ENCODE measurements around the gene PAPSS1.
"Not testable (repeated sequence)": the region's sequence is repeated elsewhere in the genome, so short reads cannot be mapped to it uniquely, and the experiment has no call there.

Gene PAPSS1

DNA sequence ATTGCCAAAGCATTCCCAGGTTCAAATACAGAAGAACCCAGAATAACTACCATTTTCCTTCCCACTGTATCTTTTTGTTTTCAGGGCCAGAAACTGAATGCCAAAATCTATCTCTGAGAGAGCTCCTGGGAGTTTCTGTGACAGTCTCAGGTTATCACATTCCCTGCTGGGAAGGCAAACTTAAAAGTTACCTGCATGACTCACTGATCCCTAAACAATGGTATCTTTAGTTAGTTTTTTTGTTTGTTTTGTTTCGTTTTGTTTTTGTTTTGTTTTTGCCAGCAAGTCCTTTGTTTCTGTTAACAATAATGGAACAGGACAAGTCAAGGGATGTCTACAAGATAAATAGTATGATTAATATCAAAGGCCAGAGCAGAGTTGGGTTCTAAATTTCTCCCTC lies 34.3 kb downstream of the PAPSS1 start:
- no peak for DNase-seq

DNA sequence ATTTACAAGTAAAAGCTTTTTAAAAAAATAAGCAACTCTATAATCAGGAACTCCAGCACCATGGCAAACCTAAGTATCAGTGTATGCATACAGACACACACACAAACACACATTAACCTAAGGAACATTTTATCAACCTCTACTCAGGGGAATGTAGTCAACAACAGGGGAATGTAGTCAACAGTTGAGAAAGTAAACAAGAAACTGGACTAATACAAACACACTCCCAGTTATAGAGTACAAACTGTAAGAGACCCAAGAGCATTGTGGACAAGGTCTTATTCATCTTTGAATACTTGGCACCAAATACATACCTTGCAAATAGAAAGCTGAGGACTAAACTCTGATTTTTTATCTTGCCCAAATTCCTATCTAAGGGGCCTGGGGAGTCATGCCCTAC lies 36.2 kb downstream of the PAPSS1 start:
- no peak for DNase-seq

DNA sequence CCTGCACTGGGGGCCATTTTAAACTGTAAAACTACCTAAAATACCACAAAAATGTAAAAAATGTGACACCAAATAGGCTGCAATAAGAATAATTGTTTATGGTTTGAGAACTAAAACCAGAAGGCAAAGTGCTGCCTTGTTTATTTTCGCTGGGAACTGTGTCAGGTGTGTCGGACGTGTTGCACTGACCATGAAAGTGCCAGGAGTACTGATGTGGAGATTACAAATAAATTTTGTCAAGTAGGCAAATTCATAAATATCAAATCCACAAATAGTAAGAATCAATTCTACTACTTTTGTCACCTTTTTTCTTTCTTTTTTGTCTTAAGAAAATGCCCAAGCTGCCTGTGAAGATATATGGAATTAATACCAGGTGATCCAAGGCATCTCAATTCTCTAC lies 37.7 kb downstream of the PAPSS1 start:
- no peak for DNase-seq

DNA sequence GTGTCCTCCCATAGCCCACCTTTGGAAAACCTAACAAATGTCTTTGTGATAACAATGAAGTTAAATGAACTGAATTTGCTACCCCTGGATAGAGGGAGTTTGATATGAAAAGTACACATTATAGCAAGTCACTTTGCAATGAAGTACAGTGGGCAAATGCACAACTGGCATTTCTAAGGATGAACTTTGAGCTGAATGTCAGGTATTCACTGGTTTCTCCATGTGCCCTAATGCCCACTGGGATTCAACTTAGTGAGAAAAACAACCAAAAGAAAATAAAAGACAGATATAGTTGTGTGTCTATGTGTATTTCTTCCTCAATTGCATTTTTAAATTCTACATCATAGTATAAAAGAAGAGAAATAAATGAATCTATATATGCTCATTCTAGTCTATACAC lies 51.0 kb downstream of the PAPSS1 start:
- no peak for DNase-seq

DNA sequence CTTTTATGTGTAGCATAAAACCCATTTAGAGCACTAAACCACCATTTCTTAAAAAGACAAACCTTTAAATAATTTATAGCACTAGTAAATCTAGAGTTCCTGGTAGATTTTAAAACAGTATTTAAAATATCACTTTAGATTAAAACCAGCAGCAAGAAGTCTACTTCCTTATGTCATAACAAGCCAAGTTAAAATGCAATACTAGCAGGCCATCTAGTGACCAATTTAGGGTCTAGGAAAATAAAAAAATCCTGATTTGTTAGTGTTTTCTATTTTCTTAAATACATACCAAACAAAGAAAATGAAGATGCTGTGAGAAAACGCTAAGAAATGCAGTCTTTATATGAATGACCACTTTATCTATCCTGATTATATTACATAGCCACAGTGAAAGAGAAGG lies 53.9 kb downstream of the PAPSS1 start:
- no peak for DNase-seq

DNA sequence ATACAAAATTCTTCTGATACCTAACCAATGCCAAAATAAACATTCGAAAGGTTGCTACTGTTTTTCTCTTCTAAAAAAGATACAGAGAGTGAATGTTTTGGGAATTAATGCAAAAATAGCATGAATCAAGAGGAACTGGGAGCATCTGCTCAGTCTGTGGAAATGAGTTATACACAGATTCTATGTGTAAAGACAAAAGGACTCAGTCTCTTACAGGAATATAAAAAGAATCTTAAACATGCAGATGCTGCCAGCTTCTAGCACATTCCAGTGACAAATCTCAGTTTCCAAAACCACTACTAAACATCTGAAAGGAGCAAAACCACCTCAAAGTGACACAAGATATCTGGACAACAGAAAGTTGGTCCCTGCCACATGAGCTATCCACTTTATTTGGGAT lies 55.0 kb downstream of the PAPSS1 start:
- no peak for DNase-seq

DNA sequence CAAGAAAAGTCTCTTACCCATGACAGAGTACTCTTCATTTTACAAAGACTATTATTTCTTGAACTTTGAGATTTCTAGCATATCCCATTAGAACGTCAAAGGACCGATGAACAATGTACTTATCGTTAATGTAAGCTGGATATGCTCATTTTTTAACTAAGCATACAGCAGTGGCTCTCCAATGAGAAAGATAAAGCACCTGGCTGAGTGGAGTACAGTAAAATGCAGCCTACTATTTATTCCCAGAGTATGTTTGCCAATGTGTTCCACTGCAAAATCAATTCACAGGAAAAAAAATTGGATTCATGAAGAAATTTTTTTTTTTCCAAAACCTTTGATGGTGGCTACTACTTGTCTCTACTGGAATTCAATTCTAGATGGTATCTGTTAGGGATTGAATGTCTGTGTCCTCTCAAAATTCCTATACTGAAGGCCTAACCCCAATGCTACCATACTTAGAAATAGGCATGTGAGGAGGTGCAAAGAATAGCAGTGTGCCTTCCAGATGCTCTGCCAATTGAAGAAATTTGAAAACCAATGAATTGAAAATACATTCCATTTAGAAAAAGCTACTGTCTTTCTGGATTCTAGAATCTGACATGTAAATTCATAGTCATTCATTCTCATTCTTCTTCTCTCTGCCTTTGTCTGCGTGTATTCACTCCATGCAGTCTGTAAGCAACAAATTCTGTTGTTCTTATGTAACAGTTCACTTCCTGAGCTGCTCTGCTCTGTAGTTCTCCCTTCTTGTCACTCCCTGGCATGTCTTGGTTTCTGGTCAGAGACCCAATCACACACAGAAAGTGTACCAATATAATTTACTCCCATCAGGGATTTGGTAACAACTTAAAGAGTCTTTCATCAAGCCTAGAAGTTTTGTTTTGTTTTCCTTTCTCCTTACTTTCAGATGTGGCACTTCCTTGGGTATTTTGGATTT lies 61.4 kb downstream of the PAPSS1 start:
- DNase-seq = no peak

DNA sequence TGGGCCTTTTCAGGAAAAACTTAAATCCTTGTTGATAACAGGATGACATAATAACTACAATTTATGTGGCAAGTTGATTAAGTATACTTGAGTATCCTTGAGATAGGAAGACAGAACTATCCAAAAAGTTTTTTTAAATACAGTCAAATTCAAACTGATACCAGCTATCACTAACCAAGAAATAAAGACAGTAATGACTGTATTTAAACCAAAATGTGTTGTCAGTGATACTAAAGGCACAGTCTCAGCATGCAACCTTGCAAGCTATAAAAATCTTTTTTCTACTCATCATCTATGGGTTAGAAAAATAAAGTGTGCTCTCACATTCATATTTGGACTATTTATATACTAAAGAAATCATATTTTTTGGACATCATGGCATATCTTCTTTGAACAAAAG lies 64.7 kb downstream of the PAPSS1 start:
- DNase-seq = no peak

DNA sequence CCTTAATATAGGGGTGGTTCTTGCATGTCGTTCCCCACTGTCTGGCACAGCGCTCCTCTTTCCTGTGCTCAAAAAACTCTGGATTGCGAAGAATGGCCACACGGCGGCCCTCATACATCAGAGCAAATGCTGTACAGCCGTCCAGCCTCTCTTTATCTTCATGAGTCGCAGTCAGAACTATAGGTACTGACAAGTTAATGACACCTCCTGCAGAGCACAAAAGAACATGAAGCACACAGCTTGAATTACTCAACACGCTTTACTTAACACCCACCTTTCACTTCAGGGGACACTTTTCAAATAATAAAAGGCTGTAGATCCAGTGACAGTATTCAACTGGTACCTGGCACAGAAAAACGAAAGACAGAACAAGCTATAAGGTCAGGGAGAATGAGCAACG lies 65.3 kb downstream of the PAPSS1 start:
- DNase-seq = no peak

DNA sequence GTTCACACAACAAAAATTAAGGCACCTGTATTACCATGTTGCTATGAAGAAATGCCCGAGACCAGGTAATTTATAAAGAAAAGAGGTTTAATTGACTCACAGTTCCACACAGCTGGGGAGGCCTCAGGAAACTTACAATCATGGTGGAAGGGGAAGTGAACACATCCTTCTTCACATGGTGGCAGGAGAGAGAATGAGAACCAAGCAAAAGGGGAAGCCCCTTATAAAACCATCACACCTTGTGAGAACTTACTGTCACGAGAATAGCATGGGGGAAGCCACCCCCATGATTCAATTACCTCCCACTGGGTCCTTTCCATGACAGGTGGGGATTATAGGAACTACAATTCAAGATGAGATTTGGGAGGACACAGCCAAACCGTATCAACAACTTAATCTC lies 68.6 kb downstream of the PAPSS1 start:
- DNase-seq = not testable (repeated sequence)

DNA sequence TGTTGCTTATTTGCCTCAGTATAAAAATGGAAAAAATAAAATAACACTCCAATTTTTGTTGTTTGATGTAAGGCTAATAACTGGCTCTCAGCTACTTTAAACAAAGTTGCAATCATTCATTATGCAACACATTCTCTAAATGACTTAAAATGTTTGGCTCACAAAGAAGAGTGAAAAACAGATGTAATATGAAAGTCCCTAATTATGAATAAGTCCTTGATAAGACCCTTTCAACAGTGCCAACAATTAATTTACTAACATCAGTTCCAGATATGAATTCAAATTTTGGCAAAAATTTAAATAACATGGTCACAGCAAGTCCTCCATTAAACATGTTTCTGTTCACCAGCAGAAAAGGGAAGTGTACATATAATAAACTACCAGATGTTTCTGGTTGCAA lies 69.8 kb downstream of the PAPSS1 start:
- DNase-seq = no peak

DNA sequence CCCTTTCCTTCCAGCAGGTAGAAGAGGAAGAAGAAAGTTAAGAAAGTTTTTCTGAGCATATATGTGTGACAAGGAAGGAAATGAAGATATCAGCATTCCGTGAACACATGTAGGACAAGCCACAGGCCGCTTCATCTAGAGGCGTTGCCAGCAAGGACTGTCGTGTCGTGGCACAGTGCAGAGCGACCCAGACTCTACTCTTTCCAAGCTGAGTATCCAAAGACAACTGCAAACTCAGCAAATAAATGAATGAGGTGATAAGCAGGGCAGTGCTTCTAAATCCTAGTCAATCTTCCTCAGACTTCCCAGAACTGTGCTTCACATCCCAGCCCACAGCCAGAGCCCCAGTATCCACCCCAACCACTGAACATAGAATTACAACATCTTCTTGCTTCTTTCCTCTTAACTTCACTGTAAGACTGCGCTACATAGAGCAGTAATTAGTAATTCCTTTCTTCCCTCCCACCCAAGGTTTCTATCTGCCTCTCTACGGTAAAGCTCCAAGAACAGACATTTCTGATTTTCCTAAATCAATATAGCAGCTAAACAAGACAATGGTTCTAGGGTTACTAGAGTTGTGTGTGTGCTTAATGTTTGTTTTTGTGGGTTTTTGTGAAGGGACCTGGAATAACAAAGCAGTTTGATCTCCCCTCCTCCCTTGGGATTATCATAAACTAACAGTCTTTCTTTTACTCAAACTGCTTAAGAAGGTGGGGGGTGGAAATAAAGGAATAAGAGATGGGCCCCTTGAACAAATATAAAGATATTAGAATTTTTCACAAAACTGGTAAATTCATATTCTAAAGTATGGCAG lies 71.6 kb downstream of the PAPSS1 start:
- DNase-seq = no peak

DNA sequence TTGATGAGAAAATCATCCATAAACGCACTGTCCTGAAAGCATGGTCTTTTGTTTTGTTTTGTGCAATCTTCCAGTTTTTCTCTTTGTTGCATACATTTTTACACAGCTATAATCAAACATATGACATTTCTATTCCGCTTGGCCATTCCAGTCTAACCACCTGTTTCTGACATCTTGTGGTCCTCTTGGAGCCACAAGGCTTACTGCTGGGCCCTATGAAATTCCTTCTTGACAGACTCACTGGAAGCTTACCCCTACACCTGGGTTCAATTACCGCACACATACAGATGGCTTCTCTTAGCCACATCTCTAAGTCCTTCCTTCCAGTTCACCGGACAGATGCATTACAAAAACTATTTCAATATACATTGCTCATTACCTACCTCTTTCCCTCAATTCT lies 72.4 kb downstream of the PAPSS1 start:
- no peak for DNase-seq

DNA sequence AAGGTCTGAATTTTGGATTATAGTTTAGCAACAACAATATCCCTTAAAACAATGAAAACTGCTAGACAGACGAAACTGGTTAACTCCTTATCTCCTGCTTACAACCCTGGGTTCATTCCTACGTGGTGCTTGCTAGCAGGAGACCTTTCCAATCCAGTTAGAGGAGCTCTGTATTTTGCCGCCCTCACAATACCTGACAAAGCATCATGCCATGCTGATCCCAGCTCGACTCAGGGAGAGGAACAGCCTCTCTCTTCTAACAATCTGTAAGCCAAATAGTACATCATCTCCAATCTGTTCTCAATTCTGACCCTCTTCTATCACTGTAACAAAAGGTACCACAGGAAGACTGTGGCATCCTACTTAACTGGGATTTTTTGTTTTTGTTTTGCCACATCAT lies 74.4 kb downstream of the PAPSS1 start:
- DNase-seq = no peak

DNA sequence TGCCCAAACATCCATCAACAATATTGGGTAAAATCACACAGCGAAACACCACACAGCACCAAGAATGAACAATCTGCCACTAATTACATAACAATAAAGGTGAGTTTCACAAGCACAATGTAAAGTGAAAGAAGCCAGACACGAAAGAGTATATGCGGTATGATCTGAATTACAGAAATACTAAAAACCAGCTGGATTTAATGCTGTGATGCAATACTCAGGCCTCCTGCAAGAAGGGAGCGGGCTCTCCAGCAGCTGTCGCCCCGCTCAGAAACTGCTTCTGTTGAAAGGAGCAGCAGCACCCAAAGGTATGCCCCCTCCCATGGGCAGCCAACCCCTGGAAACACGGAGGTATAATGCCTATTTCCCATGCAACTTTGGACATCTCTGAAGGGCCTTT lies 77.0 kb downstream of the PAPSS1 start:
- no peak for DNase-seq

DNA sequence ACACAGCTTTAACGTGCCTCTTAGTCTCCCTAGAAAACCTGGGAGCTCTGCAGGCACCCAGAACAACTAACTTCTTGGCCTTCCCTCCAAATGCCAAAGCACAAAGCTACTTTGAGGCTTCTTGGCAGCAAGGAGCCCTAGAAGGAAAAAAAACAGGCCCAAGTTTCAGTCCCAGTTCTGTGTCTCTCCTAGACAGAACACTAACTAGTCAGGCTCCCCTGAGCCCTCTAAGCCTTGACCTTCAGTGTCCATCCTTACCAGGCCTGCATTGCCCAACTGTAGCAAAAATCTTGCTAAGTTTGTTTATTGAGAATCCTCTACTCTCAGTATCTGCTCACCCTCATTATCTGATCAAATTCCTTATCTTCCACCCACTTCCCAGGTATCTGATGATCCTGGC lies 79.2 kb downstream of the PAPSS1 start:
- no peak for DNase-seq

DNA sequence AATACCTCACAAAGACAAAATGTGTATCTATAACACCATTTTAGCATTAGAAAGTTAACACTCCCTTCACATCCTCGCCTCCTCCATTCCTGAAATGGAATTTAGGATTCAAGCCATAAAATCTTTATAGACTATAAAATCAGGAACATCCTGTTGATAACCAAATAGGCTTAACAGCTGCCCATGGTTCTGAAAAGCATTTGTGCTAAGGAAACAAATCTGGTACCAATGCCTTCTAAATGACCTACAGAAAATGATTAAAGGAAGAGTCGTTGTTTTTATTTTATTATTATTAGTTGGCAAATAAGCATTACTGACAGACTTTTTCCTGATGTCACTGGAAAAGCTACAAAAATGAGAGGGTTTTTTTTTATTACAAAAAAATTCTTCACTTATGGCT lies 79.8 kb downstream of the PAPSS1 start:
- DNase-seq = no peak

DNA sequence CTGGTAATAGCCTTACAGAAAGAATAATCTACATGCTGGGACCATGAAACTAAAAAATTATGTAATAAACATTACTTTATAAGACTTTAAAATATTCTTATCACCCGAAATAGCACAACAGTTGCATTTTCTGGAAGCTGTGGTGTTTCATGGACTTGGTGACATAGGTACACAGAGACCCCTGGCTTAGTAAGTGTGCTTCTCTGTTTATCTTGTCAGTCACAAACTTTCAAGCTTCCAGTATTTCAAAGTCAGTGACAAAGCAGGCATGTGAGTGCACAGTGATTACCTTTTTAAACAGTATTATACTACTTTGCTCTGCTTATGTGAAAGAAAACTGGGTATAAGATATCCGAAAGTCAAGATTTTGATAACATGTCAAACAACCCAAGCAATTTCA lies 84.3 kb downstream of the PAPSS1 start:
- no peak for DNase-seq

DNA sequence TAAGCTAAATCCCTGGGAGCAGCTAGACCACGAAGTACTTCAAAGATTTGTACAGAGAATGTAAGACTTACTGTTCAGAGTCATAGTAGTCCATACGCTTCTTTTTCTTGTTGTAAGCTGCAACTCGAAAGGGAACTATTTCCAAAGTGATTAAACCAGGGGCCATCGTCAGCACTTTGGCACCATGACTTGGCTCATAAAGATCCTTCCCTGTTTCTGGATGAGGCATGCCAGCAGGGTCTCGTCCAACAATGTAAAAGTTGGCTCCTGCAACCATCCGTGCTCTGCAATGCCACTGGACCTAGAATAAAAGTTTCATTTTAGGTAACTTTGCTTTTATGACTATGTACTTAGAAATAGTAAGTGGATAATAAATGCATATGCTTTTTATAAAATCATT lies 88.5 kb downstream of the PAPSS1 start:
- no peak for DNase-seq

DNA sequence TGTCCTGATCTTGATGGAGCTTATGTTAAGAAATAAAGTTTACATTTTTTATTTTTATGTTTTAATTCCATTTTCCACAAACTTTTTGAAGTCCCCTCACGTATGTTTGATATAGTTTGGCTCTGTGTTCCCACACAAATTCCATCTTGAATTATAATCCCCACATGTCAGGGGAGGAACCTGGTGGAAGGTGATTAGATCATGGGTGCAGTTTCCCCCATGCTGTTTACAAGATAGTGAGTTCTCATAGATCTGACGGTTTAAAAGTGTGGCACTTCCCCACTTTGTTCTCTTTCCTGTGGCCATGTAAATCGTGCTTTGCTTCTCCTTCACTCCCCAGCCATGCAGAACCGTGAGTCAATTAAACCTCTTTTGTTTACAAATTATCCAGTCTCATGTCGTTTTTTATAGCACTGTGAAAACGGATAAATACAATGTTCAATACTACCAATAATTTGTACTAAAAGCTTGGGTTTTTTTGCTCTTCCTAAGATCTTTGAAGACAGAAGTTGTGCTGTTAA lies 89.8 kb downstream of the PAPSS1 start:
- DNase-seq = no peak

DNA sequence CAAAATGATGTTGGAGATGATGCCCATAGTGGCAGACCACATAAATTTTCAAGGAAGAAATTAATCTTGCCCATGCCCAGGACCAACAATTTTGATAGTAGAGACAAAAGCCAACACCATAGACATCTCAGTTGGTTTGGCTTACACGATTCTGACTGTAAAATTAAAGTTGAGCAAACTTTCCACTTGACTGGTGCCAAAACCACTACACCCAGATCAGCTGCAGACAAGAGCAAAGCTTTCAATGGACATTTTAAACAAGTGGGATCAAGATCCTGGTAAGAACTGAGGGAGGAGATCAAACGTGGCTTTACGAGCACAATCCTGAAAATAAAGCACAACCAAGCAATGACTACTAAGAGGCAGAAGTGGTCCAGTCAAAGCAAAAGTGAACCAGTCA lies 90.7 kb downstream of the PAPSS1 start:
- no peak for DNase-seq

DNA sequence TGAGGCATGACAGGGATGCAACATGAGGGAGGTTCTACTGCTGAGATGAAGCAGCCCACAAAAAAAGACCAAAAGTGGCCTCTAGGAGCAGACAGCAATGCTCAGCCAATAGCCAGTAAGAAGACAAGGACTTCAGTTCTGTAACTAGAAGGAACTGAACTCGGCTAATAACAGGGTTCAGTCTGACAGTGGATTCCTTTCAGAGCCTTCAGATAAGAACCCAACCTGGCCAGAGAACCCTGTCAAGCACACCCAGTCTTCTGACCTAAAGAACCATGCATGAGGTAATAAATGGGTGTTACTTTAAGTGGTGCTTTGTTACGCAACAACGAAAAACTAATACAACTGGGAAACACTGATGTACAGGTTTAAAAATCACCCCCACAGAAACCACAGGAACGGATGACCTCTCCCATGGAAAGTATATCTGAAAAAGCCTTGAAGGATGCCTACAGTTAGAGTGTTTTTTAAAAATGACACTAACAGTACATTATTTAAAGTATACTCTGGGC lies 94.6 kb downstream of the PAPSS1 start:
- DNase-seq = no peak

DNA sequence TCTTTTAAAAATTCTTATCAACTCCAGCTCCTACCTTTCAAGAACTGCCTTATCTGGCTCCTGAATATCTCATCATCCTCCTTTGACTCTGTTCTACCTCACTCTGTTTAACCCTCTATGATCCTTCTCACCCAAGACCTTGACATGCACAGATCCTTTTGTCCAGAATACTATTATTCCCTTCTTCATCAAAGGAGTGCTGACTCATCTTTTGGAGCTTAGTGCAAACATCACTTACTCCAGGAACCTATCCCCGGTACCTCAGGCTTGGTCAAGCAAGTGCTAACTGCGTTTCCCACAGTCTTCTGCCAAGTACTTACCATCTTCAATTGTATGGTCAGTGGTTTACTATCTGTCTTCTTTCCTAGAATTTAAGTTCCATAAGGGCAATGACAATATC lies 96.0 kb downstream of the PAPSS1 start:
- DNase-seq = no peak

DNA sequence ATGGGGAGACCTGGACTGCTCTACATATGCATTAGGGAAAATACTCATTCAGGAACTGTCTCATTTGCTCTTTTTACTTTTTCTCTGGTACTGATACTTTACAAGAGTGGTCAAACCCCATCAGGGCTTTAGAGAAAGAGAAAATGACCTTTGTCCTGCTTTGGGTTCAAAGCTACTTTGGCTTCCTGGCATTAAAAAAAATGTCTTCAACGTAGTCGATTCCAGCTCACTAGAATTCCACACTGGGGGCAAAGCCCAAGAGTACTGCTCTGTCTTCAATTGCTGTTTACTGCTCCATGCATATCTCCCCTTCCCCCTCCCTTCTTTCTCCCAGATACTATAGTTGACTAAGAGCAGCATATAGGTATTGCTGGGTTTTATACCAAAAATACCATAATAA lies 98.0 kb downstream of the PAPSS1 start:
- DNase-seq = no peak

Data from CD4-positive, alpha-beta T cell treated with Interleukin-6 for 4 hours (primary cell).